HG03457 (cell line): ENCODE measurements around the gene MMP11.

ENCODE experiments used
- ATAC-seq: cut with Tn5 transposase; IDR thresholded peaks from one replicate; pipeline ENCODE4 v1.9.1; 2021; ENCODE audit warnings: moderate number of reproducible peaks; ENCODE audit not compliant: unreplicated experiment

The MMP11 gene

DNA sequence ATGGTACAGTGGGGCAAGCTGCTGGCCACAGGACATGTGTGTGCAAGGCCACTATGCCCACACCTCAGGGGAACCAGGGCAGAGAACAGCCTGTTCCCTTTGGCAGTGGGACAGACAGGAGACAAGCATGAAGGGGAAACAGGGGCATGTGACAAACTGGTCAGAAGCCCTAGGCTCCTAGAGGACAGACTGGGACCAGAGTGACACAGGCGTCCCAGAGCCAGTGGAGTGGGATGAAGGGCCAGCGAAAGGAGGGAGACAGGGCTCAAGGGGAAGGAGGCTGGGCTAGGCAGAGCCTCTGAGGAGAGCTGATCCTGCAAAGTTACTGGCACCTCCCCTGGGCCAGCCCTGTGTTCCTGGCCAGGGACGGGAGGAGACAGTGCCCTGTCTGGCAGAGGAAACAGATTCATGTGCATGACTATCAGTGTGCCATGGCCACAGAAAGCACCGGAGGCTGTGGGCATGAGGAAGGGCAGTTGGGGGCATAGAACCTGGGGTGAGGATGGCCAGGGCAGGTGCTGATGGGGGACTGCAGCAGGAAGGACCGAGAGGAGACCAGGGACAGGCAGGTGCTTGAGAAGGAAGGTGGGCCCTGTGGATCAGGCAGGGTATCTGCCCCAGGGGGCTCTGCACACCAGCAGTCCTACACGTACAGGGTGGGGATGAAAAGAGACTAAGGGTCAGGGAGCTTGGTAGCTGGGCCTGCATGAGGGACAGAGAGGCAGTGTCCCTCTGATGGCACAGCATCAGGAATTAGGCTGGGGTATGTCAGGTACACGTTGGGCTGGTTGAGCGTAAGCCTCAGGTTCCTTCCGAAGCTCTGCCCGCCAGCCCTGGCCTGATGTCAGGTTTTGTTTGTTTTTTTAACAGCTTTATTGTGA lies 56.4 kb downstream of the MMP11 start:
- no peak for ATAC-seq

DNA sequence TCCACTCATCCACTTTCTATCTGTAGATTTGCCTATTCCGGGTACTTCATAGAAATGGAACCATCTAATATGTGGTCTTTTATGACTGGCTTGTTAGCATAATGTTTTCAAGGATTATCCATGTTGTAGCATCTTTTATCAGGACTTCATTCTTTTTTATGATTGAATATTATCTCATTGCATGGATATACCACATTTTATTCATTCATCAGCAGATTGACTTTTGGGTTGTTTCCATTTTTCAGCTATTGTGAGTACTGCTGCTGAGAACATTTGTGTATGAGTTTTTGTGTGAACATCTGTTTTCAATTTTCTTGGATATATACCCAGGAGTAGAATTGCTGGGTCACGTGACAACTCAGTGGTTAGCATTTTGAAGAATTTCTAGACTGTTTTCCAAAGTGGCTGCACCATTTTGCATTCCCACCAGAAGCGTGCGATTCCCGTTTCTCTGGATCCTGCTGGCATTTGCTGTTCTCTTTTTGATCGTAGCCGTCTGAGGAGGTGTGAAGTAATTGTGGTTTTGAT lies 57.3 kb downstream of the MMP11 start:
- no peak for ATAC-seq

DNA sequence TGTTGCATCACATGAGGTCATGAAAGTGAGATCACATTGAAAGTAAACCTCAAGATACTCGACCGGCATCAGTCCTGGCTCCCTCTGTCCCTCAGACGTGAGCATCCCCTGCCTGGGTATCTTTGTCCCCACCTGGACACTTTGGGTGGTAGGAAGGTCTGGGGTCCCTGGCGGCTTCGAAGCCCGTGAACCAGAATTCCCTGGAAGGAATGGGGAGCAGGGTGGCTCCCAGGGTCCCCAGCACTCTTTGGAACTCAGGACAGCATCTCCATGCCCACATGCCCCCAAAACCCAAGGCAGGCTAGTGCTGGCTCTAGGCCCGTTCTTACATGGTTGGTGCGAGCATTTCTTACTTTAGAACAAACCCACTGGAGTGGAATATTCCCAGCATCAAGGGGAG lies 58.6 kb downstream of the MMP11 start:
- ATAC-seq, result no peak

DNA sequence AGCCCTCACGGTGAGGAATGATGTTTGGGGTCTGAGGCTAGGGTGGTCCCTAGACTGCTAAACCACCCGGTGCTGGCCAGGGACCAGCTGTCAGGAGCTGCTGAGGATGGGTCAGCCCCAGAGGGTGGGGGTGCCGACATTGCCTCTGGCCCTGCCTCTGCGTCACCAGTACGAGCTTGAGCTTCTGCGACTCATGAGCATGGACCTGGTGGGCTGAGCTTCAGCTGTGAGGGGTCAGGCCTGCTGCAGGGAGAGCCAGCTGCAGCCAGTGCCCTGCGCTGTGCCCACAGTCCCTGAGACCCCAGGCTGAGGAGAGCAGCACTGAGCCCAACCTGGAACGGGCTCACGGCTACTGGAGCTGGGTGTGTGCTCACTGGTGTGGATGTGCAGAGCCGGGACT lies 59.1 kb downstream of the MMP11 start:
- ATAC-seq, result no peak

DNA sequence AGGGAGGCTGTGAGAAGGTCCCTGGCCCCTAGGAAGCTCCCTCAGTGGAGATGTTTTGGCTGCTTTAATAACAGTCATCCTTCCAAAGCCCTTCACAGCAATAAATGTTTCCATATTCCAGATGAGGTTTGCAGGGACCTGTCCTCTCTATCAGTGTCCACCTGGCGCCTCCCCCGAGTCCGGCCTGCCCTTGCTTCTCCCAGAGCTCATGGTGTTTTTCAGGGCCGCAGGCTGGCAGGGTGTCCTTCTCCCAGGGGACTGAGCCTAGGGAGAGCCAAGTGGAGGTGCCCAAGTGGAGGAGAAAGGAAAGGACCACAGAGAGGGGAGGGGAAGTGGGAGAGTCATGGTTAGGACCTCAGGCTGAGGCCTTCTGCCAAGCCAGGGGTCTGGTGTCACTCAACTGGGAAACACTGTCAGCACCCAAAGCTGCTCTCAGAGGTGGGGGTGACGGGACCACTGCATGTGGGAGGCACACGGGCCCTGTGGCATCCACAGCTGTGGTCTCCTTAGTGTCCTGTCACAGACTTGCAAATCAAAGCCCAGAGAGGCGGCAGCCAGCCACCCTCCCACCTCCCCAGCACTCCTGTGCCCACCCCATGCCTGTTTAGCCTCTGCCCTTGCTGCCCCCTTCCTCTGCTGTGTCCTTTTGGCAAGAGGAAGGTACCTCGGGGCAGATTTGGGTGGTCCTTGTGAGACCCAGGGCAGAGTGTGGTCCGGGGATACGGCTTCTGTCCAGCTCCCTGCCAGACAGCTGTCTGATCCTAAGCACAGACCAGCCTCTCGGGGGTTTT lies 59.8 kb downstream of the MMP11 start:
- ATAC-seq, result no peak

DNA sequence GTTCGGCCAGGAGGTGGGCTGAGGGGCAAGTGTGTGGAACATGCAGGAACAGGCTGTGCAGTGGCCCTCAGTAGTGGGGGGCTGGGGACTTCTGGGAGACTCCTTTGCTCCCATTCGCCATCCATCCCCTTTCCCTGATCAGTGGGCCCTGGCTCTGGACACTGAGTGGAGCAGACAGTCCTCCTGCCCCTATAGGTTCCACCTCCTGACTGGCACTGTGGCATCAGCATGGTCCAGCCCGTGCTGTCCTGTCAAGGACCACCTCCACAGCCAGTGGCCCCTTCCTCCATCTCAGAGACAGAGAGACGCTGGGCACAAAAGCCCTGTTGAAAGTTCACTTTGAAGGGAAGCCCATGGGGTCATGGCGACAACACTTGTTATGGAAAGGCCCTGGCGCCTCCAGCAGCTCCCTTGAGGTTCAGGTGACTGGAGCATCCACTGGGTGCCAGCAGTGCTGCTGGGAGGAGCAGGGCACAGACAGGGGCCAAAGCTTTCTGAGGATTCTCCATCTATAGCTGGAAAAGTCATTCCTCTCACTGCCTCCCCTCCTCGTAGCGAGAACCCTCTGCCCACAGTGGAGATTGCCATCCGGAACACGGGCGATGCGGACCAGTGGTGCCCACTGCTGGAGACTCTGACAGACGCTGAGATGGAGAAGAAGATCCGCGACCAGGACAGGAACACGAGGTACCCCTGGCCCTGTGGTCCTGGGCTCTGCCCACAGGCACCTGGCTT lies 60.5 kb downstream of the MMP11 start:
- ATAC-seq, result no peak
